GM19455 (cell line): Measurements from ENCODE around the gene ARMC6.
A peak's percentile ranks its signal among the peaks of the same experiment; 100 is the strongest.
"Not testable (repeated sequence)": the region's sequence is repeated elsewhere in the genome, so short reads cannot be mapped to it uniquely, and the experiment has no call there.

Source experiments
- ATAC-seq: cut with Tn5 transposase; IDR thresholded peaks from one replicate; pipeline ENCODE4 v1.9.1; 2021; ENCODE audit not compliant: unreplicated experiment

The ARMC6 gene

DNA sequence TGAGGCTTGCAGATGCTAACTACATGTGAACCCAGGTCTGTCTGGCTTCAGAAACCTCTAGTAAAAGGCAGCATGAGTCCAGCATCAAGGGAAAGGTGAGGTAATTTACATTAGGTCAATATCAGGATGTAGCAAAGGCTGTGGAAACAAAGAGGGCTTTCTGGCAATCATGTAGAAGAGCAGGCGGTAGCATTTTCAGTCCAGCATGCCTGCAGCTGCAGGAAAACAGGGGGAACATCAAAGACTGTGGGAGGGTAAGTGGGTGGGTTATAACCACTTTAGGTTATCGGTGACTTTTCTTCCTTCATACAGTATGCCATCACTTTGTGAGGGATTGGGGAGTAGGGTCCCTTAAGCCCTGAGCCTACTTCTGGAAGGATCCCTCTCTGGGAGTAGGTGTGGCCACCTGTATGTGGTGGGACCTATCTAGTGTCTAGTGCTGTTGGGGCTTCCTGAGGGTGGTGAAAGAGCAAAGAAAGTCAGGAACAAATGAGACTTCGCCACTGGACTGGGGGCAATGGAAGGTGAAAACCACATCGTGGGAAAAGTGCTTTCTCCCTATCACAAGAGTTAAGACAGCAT lies 10.9 kb upstream of the ARMC6 start:
- no peak for ATAC-seq

DNA sequence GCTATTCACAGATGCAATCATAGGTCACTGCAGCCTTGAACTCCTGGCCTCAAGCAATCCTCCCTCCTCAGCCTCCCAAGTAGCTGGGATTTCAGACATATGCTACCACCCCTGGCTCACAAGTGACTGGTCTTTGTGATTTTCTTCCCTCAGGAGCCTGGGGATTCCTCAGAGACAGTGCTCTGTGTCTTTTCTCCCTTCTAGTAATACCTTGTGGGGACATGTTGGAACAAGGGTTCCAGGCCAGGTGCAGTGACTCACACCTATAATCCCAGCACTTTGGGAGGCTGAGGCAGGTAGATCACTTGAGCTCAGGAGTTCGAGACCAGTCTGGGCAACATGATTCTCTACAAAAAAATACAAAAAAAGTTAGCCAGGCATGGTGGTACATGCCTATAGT lies 10.0 kb upstream of the ARMC6 start:
- ATAC-seq: not testable (repeated sequence)

DNA sequence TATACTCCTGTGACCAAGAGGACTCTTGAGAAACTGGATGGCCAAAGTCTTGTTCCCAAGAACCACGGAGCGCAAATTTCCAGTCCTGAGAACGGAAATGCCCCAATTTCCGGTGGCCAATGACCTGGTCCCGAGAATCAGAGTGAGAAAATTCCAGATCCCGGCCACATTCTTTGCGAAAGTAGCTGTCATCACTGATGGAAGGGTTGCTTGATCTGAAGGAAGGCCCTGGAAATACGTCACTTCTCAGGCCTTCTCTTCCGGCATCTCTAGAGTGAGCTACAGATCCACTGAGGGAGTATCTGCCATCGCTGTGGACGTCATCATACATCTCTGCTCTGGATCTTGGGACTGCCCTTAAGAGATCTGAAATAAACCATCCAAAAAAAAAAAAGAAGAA lies 7.5 kb upstream of the ARMC6 start:
- ATAC-seq: no peak

DNA sequence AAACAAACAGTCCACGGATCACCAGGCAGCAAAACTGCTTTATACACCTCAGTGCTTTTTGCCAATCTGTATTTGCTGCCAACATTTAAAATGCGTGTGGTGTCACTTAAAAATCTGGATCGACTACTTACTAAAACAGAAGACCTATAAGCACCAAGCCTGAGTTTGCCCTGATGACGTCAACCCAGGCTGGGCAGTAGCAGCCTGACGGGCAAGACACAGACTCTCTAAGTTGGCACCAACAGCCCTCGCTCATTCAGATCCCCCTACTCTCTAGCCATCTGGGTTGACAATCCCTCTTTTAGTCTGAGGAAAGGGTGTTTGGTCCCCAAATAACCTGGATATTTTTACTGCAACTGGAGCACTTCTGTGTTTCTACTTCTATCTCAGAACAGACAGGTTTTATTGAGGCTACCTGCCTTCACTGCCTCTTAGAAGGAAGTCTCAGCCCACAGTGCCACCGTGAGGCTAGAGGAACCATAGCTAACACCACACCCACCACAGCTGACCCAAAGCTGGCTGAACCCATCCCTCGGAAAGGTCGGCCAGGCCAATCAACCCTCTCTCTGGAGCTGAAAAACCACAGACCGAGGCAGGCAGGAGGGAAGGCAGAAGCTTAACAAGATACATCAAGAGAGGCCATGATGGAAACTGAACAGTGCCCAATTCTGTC lies 7.0 kb upstream of the ARMC6 start:
- no peak for ATAC-seq

DNA sequence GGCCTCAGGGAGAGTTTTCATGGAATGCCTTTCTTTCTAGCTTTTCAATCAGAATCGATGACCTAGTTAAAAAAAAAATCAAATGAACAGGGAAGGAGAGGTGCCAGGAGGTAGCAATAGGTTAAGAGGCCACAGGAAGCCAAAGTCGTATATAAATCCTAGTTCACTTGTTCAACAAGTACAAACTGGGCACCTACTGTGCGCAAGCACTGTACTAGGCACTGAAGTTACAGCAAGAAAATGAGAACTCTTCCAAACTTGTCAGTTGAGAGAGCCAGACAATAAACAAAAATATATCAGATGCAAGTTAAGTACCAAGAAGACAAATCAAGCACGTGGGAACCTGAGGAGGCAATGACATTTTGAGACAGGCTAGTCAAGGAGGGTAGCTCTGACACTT lies 6.2 kb upstream of the ARMC6 start:
- ATAC-seq: no peak

DNA sequence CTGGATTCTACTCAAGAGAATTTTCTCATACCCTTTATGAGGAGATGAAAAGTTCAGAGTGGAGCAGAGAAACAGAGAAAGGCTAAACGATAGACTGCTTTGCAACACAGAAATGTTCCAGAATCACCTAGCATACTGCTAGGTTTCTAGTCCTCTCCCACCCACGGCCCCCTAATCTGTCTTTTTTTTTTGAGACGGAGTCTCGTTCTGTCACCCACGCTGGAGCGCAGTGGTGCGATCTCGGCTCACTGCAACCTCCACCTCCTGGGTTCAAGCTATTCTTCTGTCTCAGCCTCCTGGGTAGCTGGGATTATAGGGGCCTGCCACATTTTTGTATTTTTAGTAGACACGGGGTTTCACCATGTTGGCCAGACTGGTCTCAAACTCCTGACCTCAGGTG lies 4.9 kb upstream of the ARMC6 start:
- no peak for ATAC-seq

DNA sequence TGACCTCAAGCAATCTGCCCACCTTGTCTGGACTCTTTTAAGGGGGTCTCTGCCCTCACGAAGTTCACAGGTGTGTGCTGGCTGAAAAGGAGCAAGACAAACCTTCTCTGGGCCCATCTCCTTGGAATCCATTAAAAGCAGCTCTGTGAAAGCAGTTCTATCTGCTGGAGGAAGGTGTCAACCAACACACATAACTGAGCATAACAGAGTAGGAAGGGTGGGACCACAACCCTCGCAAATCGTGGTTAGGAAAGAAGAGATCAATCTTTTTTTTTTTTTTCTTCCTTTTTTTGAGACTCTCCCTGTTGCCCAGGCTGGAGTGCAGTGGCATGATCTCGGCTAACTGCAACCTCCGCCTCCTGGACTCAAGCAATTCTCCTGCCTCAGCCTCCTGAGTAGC lies 1.5 kb upstream of the ARMC6 start:
- ATAC-seq: no peak

- no peak for ATAC-seq
Measured at GRCh38 chr19:19032420-19033175, 805 bp upstream of the ARMC6 start.

DNA sequence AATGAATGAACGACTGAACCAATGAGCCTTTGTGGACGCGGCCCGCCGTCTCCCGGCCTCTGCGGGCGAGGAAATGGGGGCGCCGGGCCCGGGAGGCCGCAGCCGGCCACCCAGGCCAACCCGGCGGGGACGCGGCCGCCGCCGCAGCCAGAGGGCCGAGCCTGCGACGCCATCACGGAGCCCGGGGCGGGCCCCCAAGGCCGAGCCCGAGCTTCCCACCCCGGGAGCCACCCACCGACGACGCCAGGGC lies 302 bp upstream of the ARMC6 start:
- peak; percentile 27 for ATAC-seq

GRCh38 chr19:19034204-19034624 lies 811 bp downstream of the ARMC6 start:
- ATAC-seq: no peak

DNA sequence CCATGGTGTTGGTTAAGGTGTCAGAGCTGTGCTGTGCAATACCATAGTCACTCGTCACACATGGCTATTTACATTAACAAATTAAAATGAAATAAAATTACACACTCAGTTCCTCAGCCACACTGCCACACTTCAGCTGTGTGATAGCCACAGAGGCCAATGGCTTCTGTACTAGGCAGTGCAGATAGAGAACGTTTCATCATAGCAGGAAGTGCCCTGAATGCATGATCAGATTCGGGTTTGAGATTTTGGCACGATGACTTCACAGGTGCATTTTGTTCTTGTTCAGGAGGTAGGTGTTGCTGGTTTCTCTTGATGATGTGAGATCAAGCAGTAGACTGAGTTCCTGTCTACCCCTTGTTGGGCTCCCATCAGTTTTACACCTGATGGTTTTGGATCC lies 6.5 kb downstream of the ARMC6 start:
- ATAC-seq: no peak

GRCh38 chr19:19040417-19040816 lies 7.0 kb downstream of the ARMC6 start:
- ATAC-seq: no peak

DNA sequence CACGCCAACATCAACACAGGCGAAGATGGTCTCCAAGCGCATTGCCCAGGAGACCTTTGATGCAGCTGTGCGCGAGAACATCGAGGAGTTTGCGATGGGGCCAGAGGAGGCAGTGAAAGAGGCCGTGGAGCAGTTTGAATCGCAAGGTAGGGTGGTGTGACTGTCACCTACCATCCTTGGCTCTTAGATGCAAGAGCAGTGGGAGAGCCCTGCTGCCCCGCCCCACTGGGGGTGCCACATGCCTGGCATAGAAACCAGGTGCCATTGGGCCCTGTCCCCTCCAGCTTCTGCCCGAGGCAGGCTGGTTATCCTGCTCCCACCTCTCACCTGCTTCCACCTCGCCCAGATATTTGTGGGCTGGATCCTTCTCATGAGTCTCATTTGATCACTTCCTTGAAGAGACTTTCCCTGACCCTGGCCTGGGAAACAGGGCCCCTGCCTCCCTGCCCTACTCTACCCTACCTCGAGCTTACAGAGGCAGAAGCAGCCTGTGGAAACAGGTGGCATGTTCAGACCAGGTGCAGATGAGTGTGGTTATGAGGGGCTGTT lies 9.4 kb downstream of the ARMC6 start:
- no peak for ATAC-seq

- no peak for ATAC-seq
Measured at GRCh38 chr19:19043481-19043880, 10.1 kb downstream of the ARMC6 start.

DNA sequence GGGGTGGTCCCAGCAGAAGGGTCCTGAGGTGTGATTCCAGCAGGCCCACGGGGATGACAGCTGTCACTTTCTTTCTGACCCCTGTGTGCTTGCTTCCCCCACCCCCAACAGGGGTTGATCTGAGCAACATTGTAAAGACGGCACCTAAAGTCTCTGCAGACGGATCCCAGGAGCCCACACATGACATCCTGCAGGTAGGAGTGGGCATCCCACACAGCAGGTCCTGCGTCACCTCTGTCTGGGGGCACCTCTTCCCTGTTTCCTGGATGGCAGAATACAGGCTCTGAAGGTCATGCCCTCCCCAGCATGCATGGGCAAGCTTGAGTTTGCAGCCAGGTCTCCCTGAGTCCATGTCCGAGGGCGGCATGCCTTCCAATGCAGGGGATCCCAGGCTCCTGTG lies 10.5 kb downstream of the ARMC6 start:
- no peak for ATAC-seq

- ATAC-seq: no peak
Measured at GRCh38 chr19:19049406-19049805, 16.0 kb downstream of the ARMC6 start.

DNA sequence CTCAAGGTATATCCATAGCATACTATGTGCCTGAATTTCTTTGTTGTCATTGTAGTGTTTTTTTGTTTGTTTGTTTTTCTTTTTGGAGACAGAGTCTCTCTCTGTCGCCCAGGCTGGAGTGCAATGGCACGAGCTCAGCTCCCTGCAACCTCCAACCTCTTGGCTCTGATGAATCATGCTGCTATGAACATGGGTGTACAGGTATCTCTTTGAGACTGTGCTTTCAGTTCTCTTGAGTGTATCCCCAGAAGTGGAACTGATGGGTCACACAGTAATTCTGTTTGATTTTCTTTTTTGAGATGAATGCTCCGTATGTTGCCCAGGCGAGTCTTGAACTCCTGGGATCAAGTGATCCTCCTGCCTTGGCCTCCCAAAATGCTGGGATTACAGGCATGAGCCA lies 16.7 kb downstream of the ARMC6 start:
- no peak for ATAC-seq

DNA sequence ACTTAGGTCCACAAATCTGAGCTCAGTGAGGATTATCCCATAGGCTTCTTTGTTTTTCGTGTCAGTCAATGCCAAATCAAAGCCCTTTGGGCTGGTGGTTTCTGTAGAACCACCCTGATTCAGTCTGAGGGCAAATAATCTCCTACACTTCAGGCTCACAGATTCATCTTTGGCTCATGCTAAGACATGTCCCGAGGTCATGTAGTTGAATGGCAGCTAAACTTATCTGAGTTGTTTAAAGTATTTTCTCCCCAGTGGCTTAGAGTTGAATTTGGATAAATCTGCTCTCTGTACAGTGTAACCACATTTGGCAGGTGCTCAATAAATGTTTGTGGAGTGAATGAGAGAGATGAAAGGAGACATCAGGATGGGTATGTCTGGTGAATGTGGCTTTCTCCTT lies 17.3 kb downstream of the ARMC6 start:
- no peak for ATAC-seq

DNA sequence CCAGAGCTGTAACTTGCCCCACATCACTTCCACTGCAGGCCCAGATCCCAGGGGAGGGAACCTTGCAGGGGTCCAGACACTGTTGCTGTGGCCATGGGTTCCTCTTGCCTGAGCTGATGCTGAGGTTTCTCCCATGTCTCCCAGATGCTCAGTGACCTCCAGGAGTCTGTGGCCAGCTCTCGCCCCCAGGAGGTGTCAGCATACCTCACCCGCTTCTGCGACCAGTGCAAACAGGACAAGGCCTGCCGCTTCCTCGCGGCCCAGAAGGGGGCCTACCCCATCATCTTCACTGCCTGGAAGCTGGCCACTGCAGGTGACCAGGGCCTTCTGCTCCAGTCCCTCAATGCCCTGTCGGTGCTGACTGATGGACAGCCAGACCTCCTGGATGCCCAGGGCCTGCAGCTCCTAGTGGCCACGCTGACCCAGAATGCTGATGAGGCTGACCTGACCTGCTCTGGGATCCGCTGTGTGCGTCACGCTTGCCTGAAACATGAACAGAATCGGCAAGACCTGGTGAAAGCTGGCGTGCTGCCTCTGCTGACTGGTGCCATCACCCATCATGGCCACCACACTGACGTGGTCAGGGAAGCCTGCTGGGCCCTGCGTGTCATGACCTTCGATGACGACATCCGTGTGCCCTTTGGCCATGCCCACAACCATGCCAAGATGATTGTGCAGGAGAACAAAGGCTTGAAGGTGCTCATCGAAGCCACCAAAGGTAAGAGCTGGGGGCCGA lies 18.2 kb downstream of the ARMC6 start:
- no peak for ATAC-seq

- ATAC-seq: no peak
Measured at GRCh38 chr19:19052921-19053320, 19.5 kb downstream of the ARMC6 start.

- no peak for ATAC-seq
Measured at GRCh38 chr19:19053508-19054314, 20.3 kb downstream of the ARMC6 start.
